Activated B cell treated with CpG ODN at 0.5 μM for 24 hours (primary cell): ENCODE results near the gene ZNF503. TPM values are rescaled to one million over a fixed set of nuclear protein-coding genes. Genes with fewer than 3 reads are reported as not detected.

ENCODE experiments used
- ATAC-seq: fragments of 200-7000 bp; cut with Tn5 transposase; one replicate; pipeline ENCODE4 v1.10.0; 2021; ENCODE audit warnings: low read depth, mild to moderate bottlenecking, moderate library complexity
- CTCF ChIA-PET: fragments of 350-600 bp; sonication (Branson Sonifier 250); formaldehyde crosslinking; loops from one replicate; lab custom pipeline; 2021; ENCODE audit warnings: antibody characterized with exemption; lab: Charles Lee
- POLR2A ChIA-PET: fragments of 350-600 bp; sonication (Branson Sonifier 250); formaldehyde crosslinking; loops from one replicate; lab custom pipeline; 2021; ENCODE audit warnings: antibody characterized with exemption; lab: Charles Lee
- DNase-seq: peaks from one replicate; pipeline ENCODE4 v3.0.0; 2022
- H3K27ac Mint-ChIP-seq: one replicate; pipeline ENCODE4 v1.8.0; 2020; ENCODE audit warnings: mixed read lengths
- H3K27me3 Mint-ChIP-seq: one replicate; pipeline ENCODE4 v1.8.0; 2021; ENCODE audit warnings: mixed read lengths
- H3K36me3 Mint-ChIP-seq: one replicate; pipeline ENCODE4 v1.8.0; 2021; ENCODE audit warnings: low read depth, mixed read lengths
- H3K4me1 Mint-ChIP-seq: one replicate; pipeline ENCODE4 v1.8.0; 2021; ENCODE audit warnings: mixed read lengths
- H3K4me3 Mint-ChIP-seq: one replicate; pipeline ENCODE4 v1.8.0; 2020; ENCODE audit warnings: mild to moderate bottlenecking, mixed read lengths
- H3K9me3 Mint-ChIP-seq: one replicate; pipeline ENCODE4 v1.8.0; 2020; ENCODE audit warnings: mixed read lengths
- CTCF ChIP-seq: fragments of 200-600 bp; IDR thresholded peaks from one replicate; pipeline ENCODE4 v1.8.0; 2022; ENCODE audit warnings: antibody characterized with exemption, mild to moderate bottlenecking
- intact Hi-C: fragments of 100-400 bp; cut with micrococcal nuclease; formaldehyde crosslinking; loops from one replicate; pipeline ENCODE4 v1.15.1; 2024
- total RNA-seq: library from RNA; stranded (reverse); gene quantifications from 2 replicates; pipeline ENCODE4 v1.2.3, GENCODE V29; 2022

Gene ZNF503
- total RNA-seq, 1 donor from 2014 or later, result not detected

GRCh38 chr10:75386128-75386527 lies 15.4 kb downstream of the ZNF503 start:
- POLR2A ChIA-PET, result no interaction called here
- DNase-seq (no peak), ATAC-seq (no peak)
- H3K36me3 Mint-ChIP-seq, result no peaks in the 10 kb centered on the region
- H3K4me3 Mint-ChIP-seq, result no peak overlapping the region
- no peak overlapping the region for H3K27ac Mint-ChIP-seq
- TF ChIP-seq CTCF, result no peak
- H3K9me3 Mint-ChIP-seq, result peaks cover 8% of the 10 kb centered on the region
- no peaks in the 10 kb centered on the region for H3K4me1 Mint-ChIP-seq
- CTCF ChIA-PET, result no interaction called here
- intact Hi-C loops, result no loop called here
- peaks cover 24% of the 10 kb centered on the region for H3K27me3 Mint-ChIP-seq

- intact Hi-C loops, result no loop called here
- H3K9me3 Mint-ChIP-seq, result no peaks in the 10 kb centered on the region
- peaks cover 8% of the 10 kb centered on the region for H3K4me1 Mint-ChIP-seq
- H3K27ac Mint-ChIP-seq, result no peak overlapping the region
- no peak for TF ChIP-seq CTCF
- no peak for ATAC-seq
- CTCF ChIA-PET, result no interaction called here
- no peak for DNase-seq
- POLR2A ChIA-PET, result no interaction called here
- H3K4me3 Mint-ChIP-seq, result no peak overlapping the region
- H3K36me3 Mint-ChIP-seq, result no peaks in the 10 kb centered on the region
- H3K27me3 Mint-ChIP-seq, result peaks cover 5% of the 10 kb centered on the region
Observed at GRCh38 chr10:75379817-75380216, 21.7 kb downstream of the ZNF503 start.

- Mint-ChIP-seq H3K4me3 (no peak overlapping the region), H3K4me1 (peaks cover 8% of the 10 kb centered on the region), H3K36me3 (no peaks in the 10 kb centered on the region), H3K9me3 (no peaks in the 10 kb centered on the region), H3K27me3 (peaks cover 6% of the 10 kb centered on the region), H3K27ac (no peak overlapping the region)
- CTCF ChIA-PET, result no interaction called here
- TF ChIP-seq CTCF, result no peak
- ATAC-seq, result no peak
- POLR2A ChIA-PET, result no interaction called here
- DNase-seq, result no peak
- intact Hi-C loops, result no loop called here
Observed at GRCh38 chr10:75379212-75379724, 22.3 kb downstream of the ZNF503 start.

- peaks cover 4% of the 10 kb centered on the region for H3K27me3 Mint-ChIP-seq
- TF ChIP-seq CTCF, result no peak
- H3K4me1 Mint-ChIP-seq, result peaks cover 8% of the 10 kb centered on the region
- POLR2A ChIA-PET, result no interaction called here
- no peaks in the 10 kb centered on the region for H3K36me3 Mint-ChIP-seq
- intact Hi-C loops, result no loop called here
- CTCF ChIA-PET, result no interaction called here
- no peak for ATAC-seq
- H3K27ac Mint-ChIP-seq, result no peak overlapping the region
- no peak for DNase-seq
- no peak overlapping the region for H3K4me3 Mint-ChIP-seq
- no peaks in the 10 kb centered on the region for H3K9me3 Mint-ChIP-seq
Observed at GRCh38 chr10:75378379-75378778, 23.2 kb downstream of the ZNF503 start.

GRCh38 chr10:75377869-75378268 lies 23.7 kb downstream of the ZNF503 start:
- CTCF ChIA-PET, result no interaction called here
- intact Hi-C loops, result no loop called here
- H3K4me3 Mint-ChIP-seq, result no peak overlapping the region
- H3K27ac Mint-ChIP-seq, result no peak overlapping the region
- DNase-seq (no peak), ATAC-seq (no peak)
- peaks cover 8% of the 10 kb centered on the region for H3K4me1 Mint-ChIP-seq
- peaks cover 4% of the 10 kb centered on the region for H3K27me3 Mint-ChIP-seq
- no peak for TF ChIP-seq CTCF
- POLR2A ChIA-PET, result no interaction called here
- no peaks in the 10 kb centered on the region for H3K36me3 Mint-ChIP-seq
- no peaks in the 10 kb centered on the region for H3K9me3 Mint-ChIP-seq
